HG03196 (cell line): ENCODE results near the gene EXT2.

Source experiments
- ATAC-seq: cut with Tn5 transposase; IDR thresholded peaks from one replicate; pipeline ENCODE4 v1.9.1; 2021; ENCODE audit not compliant: unreplicated experiment

EXT2 gene

DNA sequence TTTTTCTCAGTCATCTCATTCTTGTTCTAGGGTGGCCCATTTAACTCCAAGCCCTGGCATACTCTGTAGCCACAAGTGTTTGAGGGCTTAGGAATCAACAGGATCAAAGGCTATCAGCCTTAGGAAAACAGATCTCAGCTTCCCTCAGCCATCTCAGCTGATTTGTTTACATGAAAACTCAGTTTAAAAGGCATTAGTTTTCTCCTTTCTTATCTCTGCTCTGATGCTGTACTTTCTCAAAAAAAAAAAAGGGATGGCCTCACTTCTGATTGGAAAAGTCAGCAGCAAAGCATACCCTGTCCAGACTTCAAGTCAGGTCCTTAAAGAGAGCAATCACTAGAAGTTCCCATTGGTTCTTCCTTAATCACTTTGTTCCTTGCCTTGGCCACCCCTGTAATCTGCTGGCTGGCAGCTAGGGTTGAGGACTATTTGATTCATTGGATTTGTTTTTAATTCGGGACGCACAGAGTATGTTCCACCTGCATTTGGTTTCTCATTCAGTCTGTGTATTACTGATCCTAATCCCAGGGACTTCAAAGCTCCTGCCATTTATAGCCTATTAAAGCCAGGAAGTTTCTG lies 102.8 kb downstream of the EXT2 start:
- no peak for ATAC-seq

GRCh38 chr11:44199298-44199697 lies 103.8 kb downstream of the EXT2 start:
- no peak for ATAC-seq

GRCh38 chr11:44199816-44200215 lies 104.3 kb downstream of the EXT2 start:
- ATAC-seq, result no peak

DNA sequence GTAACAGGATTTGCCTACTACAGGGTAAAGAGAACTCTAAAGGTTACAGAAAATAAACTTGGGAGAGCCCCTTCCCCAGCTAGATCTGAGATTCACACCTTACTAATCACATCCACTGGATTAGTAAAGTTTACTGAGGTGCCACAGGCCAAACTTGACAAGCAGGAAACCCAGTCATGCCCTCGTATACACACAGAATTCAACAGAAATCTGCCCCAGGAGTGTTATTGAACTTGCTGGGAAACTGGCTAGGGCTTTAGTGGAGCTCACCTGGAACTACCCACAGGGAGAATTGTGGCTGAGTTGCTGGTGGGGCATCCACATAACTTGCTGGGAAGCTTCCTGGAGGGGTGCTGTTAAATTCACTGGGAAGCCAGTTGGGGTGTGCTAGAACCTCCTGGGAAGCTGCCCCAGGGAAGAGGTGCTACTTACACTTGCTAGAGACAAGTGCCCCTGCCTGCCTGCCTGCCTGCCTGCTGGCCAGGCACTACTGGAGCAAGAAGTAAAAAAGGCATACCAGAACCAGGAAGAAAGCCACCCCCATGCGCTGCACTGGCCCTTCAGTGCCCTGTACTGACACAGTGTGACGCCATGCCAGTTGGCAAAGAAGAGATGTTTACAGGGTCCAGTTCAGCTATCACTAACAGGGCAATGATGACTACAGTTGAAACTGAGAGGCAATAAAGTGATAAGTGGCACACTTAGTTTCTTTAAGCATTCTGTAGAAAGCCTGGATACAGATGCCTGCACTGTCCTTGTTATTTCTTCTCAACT lies 108.0 kb downstream of the EXT2 start:
- ATAC-seq, result no peak

GRCh38 chr11:44205352-44205751 lies 109.9 kb downstream of the EXT2 start:
- ATAC-seq, result no peak

DNA sequence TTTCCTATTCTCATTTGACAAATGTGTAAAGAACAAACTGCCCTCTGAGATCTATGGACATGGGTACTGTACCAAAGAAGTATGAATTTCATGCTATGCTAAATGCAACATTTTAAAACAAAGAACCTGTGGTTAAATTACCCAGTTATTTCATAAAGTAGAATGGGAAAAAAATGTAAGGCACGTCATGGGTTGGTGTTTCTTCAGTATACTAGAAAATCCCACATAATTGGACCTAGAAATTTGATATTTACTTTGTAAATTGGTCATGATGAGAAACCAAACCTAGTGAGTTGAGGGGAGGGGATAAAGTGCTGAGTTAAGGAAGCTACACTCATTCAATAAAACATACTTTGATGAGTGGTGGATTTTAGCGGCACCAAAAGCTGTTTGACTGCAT lies 110.4 kb downstream of the EXT2 start:
- no peak for ATAC-seq

- ATAC-seq, result no peak
These were observed 111.8 kb downstream of the EXT2 start for GRCh38 chr11:44207292-44207691.

- ATAC-seq, result no peak
These were observed 113.6 kb downstream of the EXT2 start for GRCh38 chr11:44208976-44209603.

DNA sequence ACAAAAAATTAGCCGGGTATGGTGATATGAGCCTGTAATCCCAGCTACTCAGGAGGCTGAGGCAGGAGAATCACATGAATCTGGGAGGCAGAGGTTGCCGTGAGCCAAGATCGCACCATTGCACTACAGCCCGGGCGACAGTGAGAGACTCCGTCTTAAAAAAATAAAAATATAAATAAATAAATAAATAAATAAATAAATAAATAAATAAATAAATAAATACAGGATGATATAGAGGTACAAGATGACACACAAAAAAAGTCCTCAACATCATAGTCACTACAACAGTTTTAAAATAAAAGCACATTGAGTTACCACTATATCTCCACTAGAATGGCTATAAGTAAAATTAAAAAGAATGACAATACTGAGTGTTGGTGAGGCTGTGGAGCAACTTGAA lies 116.7 kb downstream of the EXT2 start:
- ATAC-seq, result no peak

DNA sequence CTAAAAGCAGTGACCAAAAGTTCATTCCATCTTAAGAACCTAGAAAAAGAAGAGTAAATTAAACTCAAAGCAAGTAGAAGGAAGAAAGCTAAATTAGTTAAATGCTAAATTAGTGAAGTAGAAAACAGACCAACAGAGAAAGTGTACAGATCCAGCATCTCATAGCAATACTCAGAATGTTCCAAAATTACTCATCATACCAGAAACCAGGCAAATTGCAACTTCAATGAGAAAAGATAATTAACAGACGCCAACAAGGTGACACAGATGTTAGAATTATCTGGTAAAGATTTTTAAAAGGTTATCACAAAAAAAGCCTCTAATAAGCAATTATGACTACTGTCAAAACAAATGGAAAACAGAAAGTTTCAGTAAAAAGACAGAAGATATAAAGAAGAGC lies 117.7 kb downstream of the EXT2 start:
- no peak for ATAC-seq

DNA sequence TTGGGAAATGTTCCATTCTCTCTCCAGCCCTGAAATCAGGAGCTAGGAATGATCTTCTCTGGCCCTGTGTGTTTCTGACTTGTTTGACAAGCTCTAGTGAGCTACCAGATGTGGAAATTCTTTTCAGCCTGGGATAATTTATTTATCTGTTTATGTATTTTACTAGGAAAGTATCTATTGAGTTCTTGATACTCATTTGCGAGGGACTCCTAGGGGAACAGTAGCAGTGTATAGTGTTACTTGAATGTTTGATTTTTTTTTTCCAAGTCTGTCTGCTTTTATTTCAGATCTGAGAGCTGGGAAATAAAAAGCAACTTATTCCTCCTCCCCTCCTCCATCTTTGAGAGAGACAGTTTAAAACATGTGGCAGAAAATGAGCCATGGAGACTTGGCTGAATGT lies 122.0 kb downstream of the EXT2 start:
- ATAC-seq, result no peak

GRCh38 chr11:44219830-44220796 lies 124.6 kb downstream of the EXT2 start:
- ATAC-seq, result no peak

- ATAC-seq, result no peak
These were observed 126.0 kb downstream of the EXT2 start for GRCh38 chr11:44221456-44221855.

DNA sequence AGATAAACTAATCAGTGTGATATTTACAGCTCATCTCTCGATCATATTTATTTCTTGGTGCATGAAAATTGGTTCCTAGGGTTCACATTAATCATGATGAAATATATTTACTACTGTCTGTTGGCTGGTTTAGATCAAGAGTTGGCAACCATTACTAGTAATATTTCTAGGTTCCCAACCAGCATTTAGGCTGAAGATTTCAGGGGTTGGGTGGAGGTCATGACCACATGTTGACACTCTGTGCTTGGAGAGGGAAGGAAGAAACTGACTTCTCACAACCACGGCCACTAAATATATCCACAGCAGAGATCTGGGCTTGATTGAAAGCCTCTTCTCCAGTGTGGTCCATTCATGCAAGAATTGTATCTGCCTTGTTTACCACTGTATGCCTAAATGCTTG lies 126.5 kb downstream of the EXT2 start:
- no peak for ATAC-seq

DNA sequence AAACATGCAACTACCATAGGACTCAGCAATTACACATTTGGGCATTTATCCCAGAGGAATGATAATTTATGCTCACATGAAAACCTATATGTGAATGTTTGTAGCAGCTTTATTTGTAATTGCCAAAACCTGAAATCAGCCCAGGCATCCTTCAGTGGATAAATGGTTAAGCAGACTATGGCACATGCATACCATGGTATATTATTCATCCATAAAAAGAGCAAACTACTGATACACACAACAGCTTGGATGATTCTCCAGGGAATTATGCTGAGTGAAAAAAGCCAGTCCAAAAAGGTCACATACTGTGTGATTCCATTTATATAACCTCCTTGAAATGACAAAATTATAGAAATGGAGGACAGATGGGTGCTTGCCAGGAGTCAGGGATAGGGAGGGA lies 127.8 kb downstream of the EXT2 start:
- no peak for ATAC-seq

- ATAC-seq, result no peak
These were observed 129.5 kb downstream of the EXT2 start for GRCh38 chr11:44224867-44225501.

- ATAC-seq, result no peak
These were observed 131.0 kb downstream of the EXT2 start for GRCh38 chr11:44226490-44226889.

GRCh38 chr11:44226945-44227344 lies 131.5 kb downstream of the EXT2 start:
- no peak for ATAC-seq

DNA sequence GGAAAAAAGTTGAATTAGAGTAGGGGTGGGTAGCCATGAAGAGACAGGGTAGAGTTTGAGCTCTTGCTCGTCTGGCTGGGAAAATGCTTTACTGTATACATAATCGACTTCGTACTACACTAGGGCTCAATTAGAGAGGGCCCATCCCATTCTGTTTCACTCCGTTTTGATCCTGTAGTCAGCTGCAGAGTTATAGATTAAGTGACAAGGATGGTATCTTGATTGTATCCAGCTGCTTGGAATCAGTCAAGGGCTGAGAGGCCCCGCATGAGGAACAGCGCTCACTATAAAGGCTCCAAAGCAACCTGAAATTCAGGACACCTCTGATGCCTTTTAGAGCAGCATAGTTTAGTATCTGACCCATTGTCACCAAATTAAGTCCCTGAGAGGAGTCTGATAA lies 132.9 kb downstream of the EXT2 start:
- no peak for ATAC-seq

DNA sequence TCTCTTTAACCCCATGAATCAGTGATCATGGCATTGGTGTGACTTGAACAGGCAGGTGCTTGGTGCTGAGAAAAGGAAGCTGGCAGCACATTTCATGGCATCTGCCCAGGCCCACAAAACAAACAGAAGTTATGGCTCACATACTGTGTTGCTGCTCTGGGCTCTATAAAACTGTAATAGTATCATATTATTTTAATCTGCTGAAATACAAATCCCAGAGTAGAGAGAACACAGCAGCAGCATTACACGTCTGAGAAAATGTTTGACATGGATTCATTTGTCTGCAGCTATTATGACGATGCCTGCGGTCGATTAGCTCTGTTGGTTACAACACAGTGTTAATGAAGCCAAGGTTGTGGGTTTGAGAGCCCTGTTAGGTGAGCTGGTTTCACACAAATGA lies 133.6 kb downstream of the EXT2 start:
- ATAC-seq, result no peak

DNA sequence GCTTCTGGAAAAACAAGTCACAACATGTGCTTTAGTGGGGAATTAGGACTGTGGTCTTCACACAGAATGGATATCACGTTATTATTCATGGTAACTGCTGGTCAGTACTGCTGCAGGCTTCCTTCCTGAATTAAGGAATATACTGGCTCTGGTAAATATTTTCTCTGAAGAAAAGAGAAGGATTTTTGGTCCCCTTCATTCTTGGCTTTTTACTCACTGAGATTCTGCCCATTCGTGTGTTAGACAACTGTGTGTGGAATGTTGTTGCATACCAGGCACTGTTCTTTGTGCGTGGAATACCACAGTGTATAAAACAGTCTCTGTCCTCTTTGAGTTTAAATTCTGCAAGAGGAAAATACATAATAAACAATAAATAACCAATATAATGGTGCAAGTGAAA lies 134.1 kb downstream of the EXT2 start:
- ATAC-seq, result no peak
